Right ventricle myocardium superior (tissue), 1 donor: ENCODE measurements around the gene SYNE1. TPM values are rescaled to one million over a fixed set of nuclear protein-coding genes. Genes with fewer than 3 reads are reported as not detected.

ENCODE experiments used
- ATAC-seq: fragments of 200-7000 bp; cut with Tn5 transposase; one replicate; pipeline ENCODE4 v1.9.1; 2020; ENCODE audit warnings: mild to moderate bottlenecking; ENCODE audit not compliant: poor library complexity
- DNase-seq: peaks from one replicate; pipeline ENCODE4 v3.0.0-alpha.2; 2020
- intact Hi-C: fragments of 100-400 bp; cut with DNase I; formaldehyde crosslinking; loops from one replicate; pipeline ENCODE4 v1.11.2; 2022
- total RNA-seq: library from RNA; stranded (reverse); fragmentation: NEBNext Ultra II Directional; extraction: Animal tissue kit (Norgen Biotek cat#: 25700); gene quantifications from one replicate; pipeline ENCODE4 v1.2.1, GENCODE V29; 2021
- donor health status: DM: no; HTN: yes; CAD: no; lungs with severe emphysema.

Gene SYNE1
- total RNA-seq, 1 donor from 2014 or later: 80.1 TPM

GRCh38 chr6:152290693-152291092 lies 346.5 kb downstream of the SYNE1 start:
- intact Hi-C loops: no loop called here
- DNase-seq (no peak), ATAC-seq (peak; percentile 37)

- ATAC-seq (peak; percentile 89), DNase-seq (peak; percentile 62)
- intact Hi-C loops: no loop called here
Measured at GRCh38 chr6:152277826-152278329, 359.3 kb downstream of the SYNE1 start.

- ATAC-seq (peak; percentile 18), DNase-seq (peak; percentile 56)
- intact Hi-C loops: no loop called here
Measured at GRCh38 chr6:152273638-152274037, 363.5 kb downstream of the SYNE1 start.

GRCh38 chr6:152273002-152273401 lies 364.2 kb downstream of the SYNE1 start:
- peak; percentile 60 for ATAC-seq
- intact Hi-C loops: no loop called here
- DNase-seq: peak; percentile 60

GRCh38 chr6:152272486-152272885 lies 364.7 kb downstream of the SYNE1 start:
- ATAC-seq: peak; percentile 24

GRCh38 chr6:152271776-152272464 lies 365.2 kb downstream of the SYNE1 start:
- DNase-seq (peak; percentile 68), ATAC-seq (peak; percentile 86)
- intact Hi-C loops: no loop called here

More at GRCh38 chr6:152272486-152272885, 364.7 kb downstream of the SYNE1 start:
- DNase-seq: no peak
- intact Hi-C loops: no loop called here

GRCh38 chr6:152270301-152270925 lies 366.7 kb downstream of the SYNE1 start:
- DNase-seq (no peak), ATAC-seq (no peak)
- intact Hi-C loops: no loop called here

GRCh38 chr6:152268846-152269442 lies 368.2 kb downstream of the SYNE1 start:
- no peak for DNase-seq
- intact Hi-C loops: no loop called here
- ATAC-seq: no peak

GRCh38 chr6:152267967-152268845 lies 369.0 kb downstream of the SYNE1 start:
- intact Hi-C loops: no loop called here
- DNase-seq: no peak
- ATAC-seq: no peak

- no peak for ATAC-seq
- intact Hi-C loops: no loop called here
Measured at GRCh38 chr6:152265651-152266050, 371.5 kb downstream of the SYNE1 start.

GRCh38 chr6:152263582-152263981 lies 373.6 kb downstream of the SYNE1 start:
- DNase-seq (no peak), ATAC-seq (no peak)
- intact Hi-C loops: no loop called here

More at GRCh38 chr6:152265651-152266050, 371.5 kb downstream of the SYNE1 start:
- DNase-seq: no peak

- intact Hi-C loops: loop anchor here (2.0 kb wide), 1 partner anchor 40 kb away; no protein-coding TSS in a partner anchor
- peak; percentile 81 for ATAC-seq
- DNase-seq: peak; percentile 53
Measured at GRCh38 chr6:152261179-152261578, 376.0 kb downstream of the SYNE1 start.

- intact Hi-C loops: no loop called here
- ATAC-seq: no peak
- no peak for DNase-seq
Measured at GRCh38 chr6:152259234-152259633, 377.9 kb downstream of the SYNE1 start.

- ATAC-seq (no peak), DNase-seq (no peak)
- intact Hi-C loops: no loop called here
Measured at GRCh38 chr6:152257581-152257980, 379.6 kb downstream of the SYNE1 start.

- intact Hi-C loops: no loop called here
- DNase-seq (no peak), ATAC-seq (no peak)
Measured at GRCh38 chr6:152250127-152250526, 387.0 kb downstream of the SYNE1 start.

GRCh38 chr6:152248980-152249379 lies 388.2 kb downstream of the SYNE1 start:
- intact Hi-C loops: no loop called here
- no peak for ATAC-seq

GRCh38 chr6:152246554-152247337 lies 390.4 kb downstream of the SYNE1 start:
- DNase-seq: no peak
- ATAC-seq: peak; percentile 87
- intact Hi-C loops: no loop called here

More at GRCh38 chr6:152248980-152249379, 388.2 kb downstream of the SYNE1 start:
- no peak for DNase-seq
